Measurements from ENCODE around the gene MATR3. TPM values are rescaled to one million over a fixed set of nuclear protein-coding genes. Genes with fewer than 3 reads are reported as not detected.

MATR3 gene
- total and polyA plus RNA-seq, 2 of the 4 experiments (the other 2 are of a cell fraction) = 81.4 to 367 TPM

- Histone ChIP-seq H3K23ac (ENCODE audit: low read depth, low read length) (no peak overlapping the region), H3K9ac (ENCODE audit: low read depth, low read length) (no peak overlapping the region), H3K18ac (ENCODE audit: low read depth, low read length) (no peak overlapping the region), H3K27ac (ENCODE audit: insufficient read depth, low read length) (no peak overlapping the region), H3K79me1 (ENCODE audit: low read depth in 1 of 2, low read length in 2 of 2) (peaks cover 0 to 2% of the 10 kb centered on the region in 2 experiments; a peak in 2 of 4 replicates), H2BK120ac (ENCODE audit: low read depth, low read length) (no peak overlapping the region), H2BK15ac (ENCODE audit: low read depth, low read length) (no peak overlapping the region), H3K9me1 (ENCODE audit: insufficient read depth, low read length) (peaks cover 10% of the 10 kb centered on the region; the same call in 1 of the 2 replicates), H4K20me1 (ENCODE audit: insufficient read depth, low read length) (peaks cover under 1% of the 10 kb centered on the region; the same call in 1 of the 2 replicates), H3K4ac (ENCODE audit: low read depth, low read length) (no peak overlapping the region), H4K5ac (ENCODE audit: low read depth, low read length) (no peak overlapping the region), H3K4me1 (ENCODE audit: control insufficient read depth, insufficient read depth, low read length) (peaks cover 3% of the 10 kb centered on the region; the same call in 1 of the 2 replicates), H3K4me2 (ENCODE audit: low read depth, low read length) (no peak overlapping the region), H3K14ac (replicated peaks; ENCODE audit: low read depth, low read length) (no peak overlapping the region), H3K4me3 (ENCODE audit: insufficient read depth, low read depth, low read length) (no peak overlapping the region), H2AFZ (replicated peaks; ENCODE audit: low read length, poor library complexity) (no peak overlapping the region), H3K56ac (ENCODE audit: extremely low read depth, insufficient read depth, low read length) (no peak overlapping the region), H3K9me3 (ENCODE audit: control insufficient read depth, insufficient read depth, low read length) (no peaks in the 10 kb centered on the region), H3K27me3 (ENCODE audit: control insufficient read depth, insufficient read depth, low read length) (no peaks in the 10 kb centered on the region), H3K36me3 (ENCODE audit: control insufficient read depth, insufficient read depth, low read length) (peaks cover 14% of the 10 kb centered on the region; the same call in 1 of the 2 replicates), H2BK5ac (ENCODE audit: low read depth, low read length, poor library complexity, severe bottlenecking) (no peak overlapping the region), H2AK5ac (ENCODE audit: low read depth, low read length) (no peak overlapping the region), H2BK20ac (ENCODE audit: low read depth, low read length) (no peak overlapping the region), H4K8ac (ENCODE audit: low read depth in 2 of 2, low read length in 2 of 2) (no peak overlapping the region), H2AK9ac (replicated peaks; ENCODE audit: low read depth, low read length, poor library complexity) (no peak overlapping the region), H4K91ac (ENCODE audit: insufficient read depth, low read depth, low read length) (no peak overlapping the region)
- ATAC-seq (ENCODE audit: low read depth) (no peak), DNase-seq (no peak)
- intact Hi-C loops (cut with micrococcal nuclease) = no loop called here
- BruUV-seq (replicated peaks) = no TSS peak
- ChIA-PET CTCF (no interaction called here), POLR2A (ENCODE audit: unreplicated experiment) (interaction anchor here (0.5 kb wide), 1 partner anchor 86 kb away, joined by 3 read pairs; the partner anchor contains the start of gene MATR3)
- no peak for TF ChIP-seq CEBPB (IDR thresholded peaks at IDR 0.05; ENCODE audit: low read depth, low read length)
- no peak for TF ChIP-seq SMC3 (IDR thresholded peaks at IDR 0.05; ENCODE audit: low read depth, low read length)
- no peak for TF ChIP-seq ELK1 (IDR thresholded peaks at IDR 0.05; ENCODE audit: borderline replicate concordance, low read depth, low read length)
- no peak for TF ChIP-seq USF2 (IDR thresholded peaks at IDR 0.05; ENCODE audit: low read depth, low read length)
- no peak for TF ChIP-seq MAFK (IDR thresholded peaks at IDR 0.05; ENCODE audit: low read depth, low read length)
- no peak for TF ChIP-seq CHD1 (IDR thresholded peaks at IDR 0.05; ENCODE audit: low read depth, low read length)
- TF ChIP-seq NFE2L2 (IDR thresholded peaks at IDR 0.05; ENCODE audit: low read depth, low read length) = no peak
- no peak for TF ChIP-seq FOS (IDR thresholded peaks at IDR 0.05; ENCODE audit: low read depth, low read length)
- TF ChIP-seq RAD21 (IDR thresholded peaks at IDR 0.05; ENCODE audit: low read length) = no peak
- no peak for TF ChIP-seq CTCF (conservative IDR thresholded peaks at IDR 0.05; ENCODE audit: low read depth, low read length)
- TF ChIP-seq RCOR1 (IDR thresholded peaks at IDR 0.05; ENCODE audit: insufficient replicate concordance, low read length) = no peak
- TF ChIP-seq RFX5 (IDR thresholded peaks at IDR 0.05; ENCODE audit: low read depth, low read length) = no peak
- TF ChIP-seq MXI1 (IDR thresholded peaks at IDR 0.05; ENCODE audit: borderline replicate concordance, low read depth, low read length) = no peak
- TF ChIP-seq MAZ (IDR thresholded peaks at IDR 0.05; ENCODE audit: borderline replicate concordance, low read depth, low read length) = no peak
- TF ChIP-seq POLR2A (IDR thresholded peaks at IDR 0.05; ENCODE audit: low read depth, low read length) = no peak
- no peak for TF ChIP-seq BHLHE40 (IDR thresholded peaks at IDR 0.05; ENCODE audit: low read depth, low read length)
- WGBS, 2 experiments (ENCODE audit: extremely low coverage in 2 of 2, insufficient read length in 1 of 2) = 95% methylated on average over 5 of the region's 13 CpGs; no CpG with 5 or more reads in 1 of the 2 experiments
- in situ Hi-C loops (cut with MboI; ENCODE audit: low sequenced_read_pairs) = no loop called here
- dilution Hi-C loops (cut with HindIII; ENCODE audit: low sequenced_read_pairs, unreplicated experiment) = no loop called here
These were observed 85.4 kb downstream of the MATR3 start for GRCh38 chr5:139378941-139379361.

Measured in IMR-90 (cell line).